ENCODE data around the gene WWC2.

Gene WWC2

GRCh38 chr4:183328832-183329231, 229.8 kb downstream of the WWC2 start:
- H3K4me3 ChIP-seq (ENCODE audit: low read depth, low read length): no peak overlapping the region
- H3K36me3 ChIP-seq: no peaks in the 10 kb centered on the region
- no peak for TF ChIP-seq CTCF (IDR thresholded peaks at IDR 0.05; ENCODE audit: low read depth, low read length)
- peaks cover 7% of the 10 kb centered on the region for H3K9me3 ChIP-seq (ENCODE audit: severe bottlenecking)
- no peak overlapping the region for H3K27ac ChIP-seq
- no peak for DNase-seq
- no peaks in the 10 kb centered on the region for H3K27me3 ChIP-seq (ENCODE audit: insufficient read depth, low read depth, severe bottlenecking)

- no peak overlapping the region for H3K27ac ChIP-seq
- H3K36me3 ChIP-seq: no peaks in the 10 kb centered on the region
- H3K4me3 ChIP-seq (ENCODE audit: low read depth, low read length): no peak overlapping the region
- TF ChIP-seq CTCF (IDR thresholded peaks at IDR 0.05; ENCODE audit: low read depth, low read length): no peak
- DNase-seq: no peak
- H3K27me3 ChIP-seq (ENCODE audit: insufficient read depth, low read depth, severe bottlenecking): no peaks in the 10 kb centered on the region
- peaks cover 7% of the 10 kb centered on the region for H3K9me3 ChIP-seq (ENCODE audit: severe bottlenecking)
These were observed 230.2 kb downstream of the WWC2 start for GRCh38 chr4:183329244-183329643.

- Histone ChIP-seq H3K4me3 (ENCODE audit: low read depth, low read length) (no peak overlapping the region), H3K36me3 (no peaks in the 10 kb centered on the region), H3K27ac (no peak overlapping the region), H3K9me3 (ENCODE audit: severe bottlenecking) (peaks cover 7% of the 10 kb centered on the region), H3K27me3 (ENCODE audit: insufficient read depth, low read depth, severe bottlenecking) (no peaks in the 10 kb centered on the region)
- TF ChIP-seq CTCF (IDR thresholded peaks at IDR 0.05; ENCODE audit: low read depth, low read length): no peak
- no peak for DNase-seq
These were observed 231.1 kb downstream of the WWC2 start for GRCh38 chr4:183329954-183330742.

GRCh38 chr4:183330841-183331240, 231.8 kb downstream of the WWC2 start:
- Histone ChIP-seq H3K27me3 (ENCODE audit: insufficient read depth, low read depth, severe bottlenecking) (no peaks in the 10 kb centered on the region), H3K36me3 (no peaks in the 10 kb centered on the region), H3K4me3 (ENCODE audit: low read depth, low read length) (no peak overlapping the region), H3K27ac (no peak overlapping the region), H3K9me3 (ENCODE audit: severe bottlenecking) (peaks cover 7% of the 10 kb centered on the region)
- no peak for TF ChIP-seq CTCF (IDR thresholded peaks at IDR 0.05; ENCODE audit: low read depth, low read length)
- no peak for DNase-seq

- no peak for TF ChIP-seq CTCF (IDR thresholded peaks at IDR 0.05; ENCODE audit: low read depth, low read length)
- no peaks in the 10 kb centered on the region for H3K9me3 ChIP-seq (ENCODE audit: severe bottlenecking)
- no peak for DNase-seq
- H3K27ac ChIP-seq: no peak overlapping the region
- H3K4me3 ChIP-seq (ENCODE audit: low read depth, low read length): no peak overlapping the region
- no peaks in the 10 kb centered on the region for H3K36me3 ChIP-seq
- no peaks in the 10 kb centered on the region for H3K27me3 ChIP-seq (ENCODE audit: insufficient read depth, low read depth, severe bottlenecking)
These were observed 233.4 kb downstream of the WWC2 start for GRCh38 chr4:183332447-183332846.

GRCh38 chr4:183333202-183333601, 234.1 kb downstream of the WWC2 start:
- TF ChIP-seq CTCF (IDR thresholded peaks at IDR 0.05; ENCODE audit: low read depth, low read length): no peak
- H3K4me3 ChIP-seq (ENCODE audit: low read depth, low read length): no peak overlapping the region
- no peaks in the 10 kb centered on the region for H3K36me3 ChIP-seq
- H3K27me3 ChIP-seq (ENCODE audit: insufficient read depth, low read depth, severe bottlenecking): no peaks in the 10 kb centered on the region
- no peaks in the 10 kb centered on the region for H3K9me3 ChIP-seq (ENCODE audit: severe bottlenecking)
- H3K27ac ChIP-seq: no peak overlapping the region
- DNase-seq: no peak
